BJ (cell line): Measurements from ENCODE around the gene CHRNA9. TPM values are rescaled to one million over a fixed set of nuclear protein-coding genes. Genes with fewer than 3 reads are reported as not detected.

Source experiments
- CTCF ChIA-PET: fragments of 350-600 bp; formaldehyde crosslinking; extraction: SDS; loops from one replicate; lab custom pipeline; 2021; ENCODE audit warnings: antibody characterized with exemption, inconsistent platforms; lab: Yijun Ruan, JAX
- POLR2A ChIA-PET: fragments of 300-600 bp; sonication (Branson Sonifier 250); formaldehyde crosslinking; extraction: SDS; loops from one replicate; lab custom pipeline; 2021; ENCODE audit warnings: antibody characterized with exemption; lab: Charles Lee
- DNase-seq: peaks from one replicate; pipeline ENCODE4 v3.0.0-alpha.2; 2011; ENCODE audit warnings: low read depth
- H3K27me3 ChIP-seq: 2 replicates; pipeline ENCODE4 v1.6.0; 2011; ENCODE audit warnings: low read length; ENCODE audit not compliant: control insufficient read depth, insufficient read depth
- H3K36me3 ChIP-seq: 2 replicates; pipeline ENCODE4 v1.5.1; 2011; ENCODE audit warnings: low read length; ENCODE audit not compliant: control insufficient read depth, insufficient read depth
- H3K4me3 ChIP-seq: 2 replicates; pipeline ENCODE4 v1.5.1; 2011; ENCODE audit warnings: low read depth, mild to moderate bottlenecking, control low read depth, low read length
- polyA plus RNA-seq: library from polyadenylated mRNA; depleted of rRNA; stranded (reverse); fragments of >200 nt; gene quantifications from 2 replicates; pipeline ENCODE4 v1.2.3, GENCODE V29; 2011
- TF ChIP-seq, protein P1 (sequence below): IDR thresholded peaks from 2 replicates; pipeline ENCODE4 v1.5.1; 2011; ENCODE audit warnings: low read depth, mild to moderate bottlenecking, control low read depth, inconsistent platforms, low read length, moderate library complexity; ENCODE audit not compliant: insufficient read depth

Gene CHRNA9
- polyA plus RNA-seq, 1 experiment = 0.12 TPM

DNA sequence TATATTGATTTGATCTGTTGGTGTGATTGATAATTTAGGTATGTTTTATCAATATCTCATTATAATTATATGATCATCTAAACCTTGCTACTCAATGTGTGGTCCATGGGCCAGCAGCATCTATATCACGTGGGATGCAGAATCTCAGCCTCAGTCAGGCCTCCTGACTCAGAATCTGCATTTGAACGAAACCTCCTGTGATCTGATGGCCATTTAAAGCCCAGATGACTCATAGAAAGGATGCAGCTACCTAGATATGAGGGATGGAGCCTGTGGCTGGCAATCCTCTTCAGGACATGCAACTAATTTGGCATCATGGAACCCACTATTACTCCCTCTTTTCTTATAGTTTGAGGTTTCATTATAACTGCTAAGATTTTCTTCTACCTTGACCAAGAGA lies 11.3 kb upstream of the CHRNA9 start:
- Histone ChIP-seq H3K36me3 (no peaks in the 10 kb centered on the region), H3K4me3 (no peak overlapping the region), H3K27me3 (peaks cover 2% of the 10 kb centered on the region; the same call in 1 of the 2 replicates)
- POLR2A ChIA-PET = no interaction called here
- DNase-seq = no peak
- CTCF ChIA-PET = interaction anchor here (4.1 kb wide), 1 partner anchor 267 kb away, joined by 16 read pairs; the partner anchor contains the start of gene N4BP2
- TF ChIP-seq, protein P1, sequence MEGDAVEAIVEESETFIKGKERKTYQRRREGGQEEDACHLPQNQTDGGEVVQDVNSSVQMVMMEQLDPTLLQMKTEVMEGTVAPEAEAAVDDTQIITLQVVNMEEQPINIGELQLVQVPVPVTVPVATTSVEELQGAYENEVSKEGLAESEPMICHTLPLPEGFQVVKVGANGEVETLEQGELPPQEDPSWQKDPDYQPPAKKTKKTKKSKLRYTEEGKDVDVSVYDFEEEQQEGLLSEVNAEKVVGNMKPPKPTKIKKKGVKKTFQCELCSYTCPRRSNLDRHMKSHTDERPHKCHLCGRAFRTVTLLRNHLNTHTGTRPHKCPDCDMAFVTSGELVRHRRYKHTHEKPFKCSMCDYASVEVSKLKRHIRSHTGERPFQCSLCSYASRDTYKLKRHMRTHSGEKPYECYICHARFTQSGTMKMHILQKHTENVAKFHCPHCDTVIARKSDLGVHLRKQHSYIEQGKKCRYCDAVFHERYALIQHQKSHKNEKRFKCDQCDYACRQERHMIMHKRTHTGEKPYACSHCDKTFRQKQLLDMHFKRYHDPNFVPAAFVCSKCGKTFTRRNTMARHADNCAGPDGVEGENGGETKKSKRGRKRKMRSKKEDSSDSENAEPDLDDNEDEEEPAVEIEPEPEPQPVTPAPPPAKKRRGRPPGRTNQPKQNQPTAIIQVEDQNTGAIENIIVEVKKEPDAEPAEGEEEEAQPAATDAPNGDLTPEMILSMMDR = no peak

DNA sequence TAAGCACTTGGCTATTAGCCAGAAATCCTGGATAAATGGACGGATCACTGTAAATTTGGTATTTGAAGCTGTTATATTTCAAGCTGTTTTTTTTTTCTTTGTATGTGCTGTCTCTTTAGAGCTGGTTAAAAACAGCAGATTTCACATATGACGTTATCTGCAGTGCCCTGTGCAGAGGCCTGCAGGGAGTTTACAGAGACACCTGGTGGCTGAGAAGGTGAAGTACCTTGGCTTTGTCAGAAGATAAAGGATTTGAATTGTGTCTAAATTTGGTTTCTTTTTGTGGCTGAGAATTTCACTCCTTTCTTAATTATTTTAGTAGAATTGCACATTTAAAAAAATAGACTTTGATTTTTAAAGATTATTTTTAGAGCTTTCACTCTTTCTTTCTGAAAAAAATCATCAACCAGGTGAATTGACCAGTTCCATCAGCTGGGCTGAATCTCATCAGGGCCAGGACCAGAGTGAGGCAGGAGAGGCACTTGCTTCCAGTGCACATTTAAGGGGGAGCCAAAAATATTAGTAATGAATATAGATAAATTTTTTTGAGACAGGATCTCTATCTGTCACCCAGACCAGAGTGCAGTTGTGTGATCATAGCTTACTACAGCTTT lies 9.6 kb upstream of the CHRNA9 start:
- CTCF ChIA-PET = interaction anchor here (0.6 to 4.1 kb wide), 24 partner anchors 8 to 1407 kb away, joined by 3 to 23 read pairs (median 3); partner anchors contain the start of genes CHRNA9 and N4BP2
- Histone ChIP-seq H3K36me3 (no peaks in the 10 kb centered on the region), H3K4me3 (no peak overlapping the region), H3K27me3 (peaks cover 2% of the 10 kb centered on the region; the same call in 1 of the 2 replicates)
- TF ChIP-seq, protein P1 = peak; percentile 90
- POLR2A ChIA-PET = no interaction called here
- DNase-seq = no peak

DNA sequence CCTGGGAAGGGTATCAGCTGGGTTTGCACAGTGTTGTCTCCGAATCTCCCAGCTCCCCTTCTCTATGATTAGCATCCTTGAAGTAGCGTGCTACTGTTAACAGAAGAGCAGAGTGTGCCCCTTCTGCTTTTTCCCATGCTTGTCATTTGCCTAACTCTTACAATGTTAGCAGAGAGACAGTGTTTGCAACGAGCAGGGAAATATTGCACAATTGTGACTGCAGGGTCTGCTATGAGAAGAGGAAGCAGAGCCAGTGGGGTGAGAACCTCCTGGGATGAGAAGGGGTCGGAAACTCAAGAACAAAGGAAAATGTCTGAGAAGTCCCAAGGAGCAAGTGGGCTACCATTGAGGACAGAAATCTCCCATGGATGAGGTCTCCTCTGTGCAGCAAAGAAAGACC lies 7.8 kb upstream of the CHRNA9 start:
- CTCF ChIA-PET = interaction anchor here (0.6 to 1.6 kb wide), 2 partner anchors 10 to 183 kb away, joined by 3 to 8 read pairs; no protein-coding TSS in a partner anchor
- Histone ChIP-seq H3K4me3 (no peak overlapping the region), H3K27me3 (peaks cover 3% of the 10 kb centered on the region; the same call in 1 of the 2 replicates), H3K36me3 (no peaks in the 10 kb centered on the region)
- no peak for DNase-seq
- POLR2A ChIA-PET = no interaction called here
- TF ChIP-seq, protein P1 = no peak

DNA sequence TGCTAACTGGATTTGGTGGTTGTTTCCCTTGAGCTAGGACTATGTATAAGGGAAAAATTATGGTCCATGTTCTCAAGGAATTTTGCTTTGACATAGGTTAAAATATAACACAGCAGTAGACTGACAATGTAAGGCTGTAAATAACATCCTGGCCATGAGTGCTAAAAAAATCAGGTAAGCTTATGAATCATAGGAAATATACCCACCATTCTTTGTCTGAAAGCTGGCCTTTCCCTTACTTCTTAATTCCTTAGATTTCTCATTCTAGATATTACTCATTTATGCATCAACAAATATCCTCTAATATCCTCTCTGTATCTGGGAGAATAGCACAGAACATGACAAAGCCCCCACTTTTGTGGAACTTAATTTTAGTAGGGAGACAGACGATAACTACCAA lies 6.8 kb upstream of the CHRNA9 start:
- DNase-seq = no peak
- TF ChIP-seq, protein P1 = no peak
- H3K36me3 ChIP-seq = no peaks in the 10 kb centered on the region
- peaks cover 3% of the 10 kb centered on the region; the same call in 1 of the 2 replicates for H3K27me3 ChIP-seq
- no peak overlapping the region for H3K4me3 ChIP-seq
- POLR2A ChIA-PET = no interaction called here
- CTCF ChIA-PET = interaction anchor here (1.6 kb wide), 1 partner anchor 11 kb away, joined by 8 read pairs; no protein-coding TSS in a partner anchor

DNA sequence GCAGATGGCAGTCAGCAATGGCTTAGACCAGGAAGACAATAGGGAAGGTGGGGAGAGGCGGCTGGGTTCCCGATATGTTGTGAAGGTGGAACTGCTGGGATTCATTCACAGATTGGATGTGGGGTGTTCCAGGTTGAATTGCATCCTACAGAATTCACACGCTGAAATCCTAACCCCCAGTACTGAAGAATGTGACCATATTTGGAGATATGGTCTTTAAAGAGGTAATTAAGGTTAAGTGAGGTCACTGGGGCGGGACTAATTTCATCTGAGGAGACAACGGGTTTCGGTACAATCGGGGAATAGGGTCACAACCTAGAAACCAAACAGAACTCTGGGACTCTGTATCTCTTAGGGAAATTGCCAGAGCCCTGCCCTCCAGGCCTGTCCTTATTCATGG lies 5.3 kb upstream of the CHRNA9 start:
- peaks cover 3% of the 10 kb centered on the region; the same call in 1 of the 2 replicates for H3K27me3 ChIP-seq
- TF ChIP-seq, protein P1 = no peak
- DNase-seq = no peak
- H3K4me3 ChIP-seq = no peak overlapping the region
- ChIA-PET CTCF (interaction anchor here (2.6 kb wide), 1 partner anchor 13 kb away, joined by 13 read pairs; no protein-coding TSS in a partner anchor), POLR2A (no interaction called here)
- H3K36me3 ChIP-seq = no peaks in the 10 kb centered on the region
